OCI-LY1 (cell line): Measurements from ENCODE around the gene EFNA4.

Experiments used
- H2AFZ ChIP-seq: fragments of 200-600 bp; sonication (generic), shearing (Covaris generic); 2 replicates; pipeline ENCODE4 v1.6.0; 2014; ENCODE audit warnings: antibody characterized with exemption, mild to moderate bottlenecking, low read length
- H3F3A ChIP-seq: fragments of 200-600 bp; sonication (generic), shearing (Covaris generic); 2 replicates; pipeline ENCODE4 v1.6.0; 2014; ENCODE audit warnings: mild to moderate bottlenecking, antibody characterized with exemption, low read length, moderate library complexity; ENCODE audit not compliant: insufficient read depth
- H3K27ac ChIP-seq: fragments of 200-600 bp; sonication (generic); 2 replicates; pipeline ENCODE4 v1.5.1; 2014; ENCODE audit warnings: low read length, mixed run types, mild to moderate bottlenecking, low read depth; ENCODE audit not compliant: poor library complexity, severe bottlenecking
- H3K27me3 ChIP-seq: fragments of 200-600 bp; sonication (generic); 2 replicates; pipeline ENCODE4 v1.6.0; 2014; ENCODE audit warnings: antibody characterized with exemption, mild to moderate bottlenecking, low read length, moderate library complexity; ENCODE audit not compliant: insufficient read depth
- H3K36me3 ChIP-seq: fragments of 200-600 bp; sonication (generic); 2 replicates; pipeline ENCODE4 v1.6.1; 2014; ENCODE audit warnings: mild to moderate bottlenecking, antibody characterized with exemption, low read length, moderate library complexity, mixed read lengths; ENCODE audit not compliant: insufficient read depth
- H3K4me1 ChIP-seq: fragments of 200-600 bp; sonication (generic); 2 replicates; pipeline ENCODE4 v1.5.1; 2014; ENCODE audit warnings: mild to moderate bottlenecking, low read length, moderate library complexity; ENCODE audit not compliant: insufficient read depth, severe bottlenecking
- H3K4me2 ChIP-seq: fragments of 200-600 bp; sonication (generic), shearing (Covaris generic); 2 replicates; pipeline ENCODE4 v1.6.1; 2014; ENCODE audit warnings: low read length
- H3K4me3 ChIP-seq: fragments of 200-600 bp; sonication (generic); 2 replicates; pipeline ENCODE4 v1.5.1; 2014; ENCODE audit warnings: low read length, low read depth, mild to moderate bottlenecking, mixed read lengths; ENCODE audit not compliant: poor library complexity, severe bottlenecking
- H3K79me2 ChIP-seq: fragments of 200-600 bp; shearing (Covaris generic); 2 replicates; pipeline ENCODE4 v1.6.1; 2016; ENCODE audit warnings: mixed run types, low read length, mixed read lengths; ENCODE audit not compliant: insufficient read depth
- H3K9ac ChIP-seq: fragments of 200-600 bp; sonication (generic), shearing (Covaris generic); 2 replicates; pipeline ENCODE4 v1.6.1; 2014; ENCODE audit warnings: mild to moderate bottlenecking, low read length, mixed read lengths
- H3K9me2 ChIP-seq: fragments of 200-600 bp; sonication (generic), shearing (Covaris generic); 2 replicates; pipeline ENCODE4 v1.6.1; 2014; ENCODE audit warnings: low read depth, mild to moderate bottlenecking, low read length, mixed read lengths
- H3K9me3 ChIP-seq: fragments of 200-600 bp; shearing (Covaris generic); 2 replicates; pipeline ENCODE4 v1.6.1; 2014; ENCODE audit warnings: low read length, mixed read lengths
- H4K20me1 ChIP-seq: fragments of 200-600 bp; sonication (generic), shearing (Covaris generic); 2 replicates; pipeline ENCODE4 v1.6.0; 2016; ENCODE audit warnings: mild to moderate bottlenecking, low read length; ENCODE audit not compliant: insufficient read depth
- EZH2 ChIP-seq: fragments of 200-600 bp; sonication (generic), shearing (Covaris generic); IDR thresholded peaks from 2 replicates; pipeline ENCODE4 v1.8.0; 2017; ENCODE audit warnings: borderline replicate concordance, mixed run types, mild to moderate bottlenecking, antibody characterized with exemption, low read length, moderate library complexity, mixed read lengths
- TF ChIP-seq, protein P1 (sequence below): fragments of 200-600 bp; sonication (generic), shearing (Covaris generic); IDR thresholded peaks from 2 replicates; pipeline ENCODE4 v1.5.1; 2017; ENCODE audit warnings: mild to moderate bottlenecking, antibody characterized with exemption, low read length, moderate library complexity, mixed read lengths

EFNA4 gene

DNA sequence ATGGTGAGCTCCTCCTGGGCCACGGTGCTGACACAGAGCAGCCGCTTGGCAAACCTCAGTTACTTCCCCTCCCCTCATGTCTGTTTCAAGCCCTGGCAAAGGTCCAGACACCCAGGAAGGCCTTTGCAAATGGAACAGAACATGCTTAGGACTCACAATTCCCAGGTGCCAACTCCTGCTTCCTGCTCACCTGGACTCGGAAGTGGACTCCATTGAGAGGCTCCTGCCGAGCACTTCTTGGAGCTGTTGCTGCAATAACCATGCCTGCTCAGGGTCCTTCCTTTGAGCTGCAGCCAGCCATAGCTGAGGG lies 40.7 kb upstream of the EFNA4 start:
- H3K4me1 ChIP-seq = peaks cover 3% of the 10 kb centered on the region
- H3K9ac ChIP-seq = no peak overlapping the region
- H3K4me2 ChIP-seq = no peak overlapping the region
- TF ChIP-seq, protein P1, sequence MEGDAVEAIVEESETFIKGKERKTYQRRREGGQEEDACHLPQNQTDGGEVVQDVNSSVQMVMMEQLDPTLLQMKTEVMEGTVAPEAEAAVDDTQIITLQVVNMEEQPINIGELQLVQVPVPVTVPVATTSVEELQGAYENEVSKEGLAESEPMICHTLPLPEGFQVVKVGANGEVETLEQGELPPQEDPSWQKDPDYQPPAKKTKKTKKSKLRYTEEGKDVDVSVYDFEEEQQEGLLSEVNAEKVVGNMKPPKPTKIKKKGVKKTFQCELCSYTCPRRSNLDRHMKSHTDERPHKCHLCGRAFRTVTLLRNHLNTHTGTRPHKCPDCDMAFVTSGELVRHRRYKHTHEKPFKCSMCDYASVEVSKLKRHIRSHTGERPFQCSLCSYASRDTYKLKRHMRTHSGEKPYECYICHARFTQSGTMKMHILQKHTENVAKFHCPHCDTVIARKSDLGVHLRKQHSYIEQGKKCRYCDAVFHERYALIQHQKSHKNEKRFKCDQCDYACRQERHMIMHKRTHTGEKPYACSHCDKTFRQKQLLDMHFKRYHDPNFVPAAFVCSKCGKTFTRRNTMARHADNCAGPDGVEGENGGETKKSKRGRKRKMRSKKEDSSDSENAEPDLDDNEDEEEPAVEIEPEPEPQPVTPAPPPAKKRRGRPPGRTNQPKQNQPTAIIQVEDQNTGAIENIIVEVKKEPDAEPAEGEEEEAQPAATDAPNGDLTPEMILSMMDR = no peak
- TF ChIP-seq EZH2 = no peak
- no peaks in the 10 kb centered on the region for H3K79me2 ChIP-seq
- no peak overlapping the region for H3K4me3 ChIP-seq
- no peaks in the 10 kb centered on the region for H3K9me3 ChIP-seq
- H3K36me3 ChIP-seq = no peaks in the 10 kb centered on the region
- H2AFZ ChIP-seq = no peak overlapping the region
- no peak overlapping the region for H3K27ac ChIP-seq
- no peaks in the 10 kb centered on the region for H3F3A ChIP-seq
- 0 out of 2 replicates have a peak, but pooled peaks cover 3% of the 10 kb centered on the region for H3K27me3 ChIP-seq
- H3K9me2 ChIP-seq = no peaks in the 10 kb centered on the region
- no peaks in the 10 kb centered on the region for H4K20me1 ChIP-seq

DNA sequence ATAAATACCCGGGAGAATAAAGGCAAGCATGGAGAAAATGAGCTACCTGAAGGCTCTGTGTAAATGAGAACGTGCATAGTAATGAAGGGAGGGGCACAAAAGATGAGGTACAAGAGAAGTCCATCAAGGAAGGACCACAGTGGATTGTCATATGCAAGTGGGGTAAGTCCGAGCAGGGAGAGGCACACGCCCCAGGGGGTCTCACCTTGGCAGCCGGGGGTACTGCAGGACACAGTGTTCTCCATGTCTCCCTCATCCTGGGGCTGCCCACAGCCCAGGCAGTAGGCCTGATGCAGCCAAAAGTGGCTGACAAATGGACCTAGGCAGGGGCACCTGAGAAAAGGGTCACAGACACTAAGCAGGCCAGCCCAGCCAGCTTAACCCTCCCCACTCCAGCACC lies 39.9 kb upstream of the EFNA4 start:
- H2AFZ ChIP-seq = no peak overlapping the region
- H3K79me2 ChIP-seq = no peaks in the 10 kb centered on the region
- no peaks in the 10 kb centered on the region for H3K9me3 ChIP-seq
- H3K27me3 ChIP-seq = 0 out of 2 replicates have a peak, but pooled peaks cover 3% of the 10 kb centered on the region
- H4K20me1 ChIP-seq = no peaks in the 10 kb centered on the region
- H3K4me1 ChIP-seq = no peaks in the 10 kb centered on the region
- no peak overlapping the region for H3K4me3 ChIP-seq
- H3K27ac ChIP-seq = no peak overlapping the region
- no peak overlapping the region for H3K9ac ChIP-seq
- H3F3A ChIP-seq = no peaks in the 10 kb centered on the region
- H3K36me3 ChIP-seq = no peaks in the 10 kb centered on the region
- H3K9me2 ChIP-seq = no peaks in the 10 kb centered on the region
- TF ChIP-seq, protein P1 = no peak
- no peak for TF ChIP-seq EZH2
- no peak overlapping the region for H3K4me2 ChIP-seq

DNA sequence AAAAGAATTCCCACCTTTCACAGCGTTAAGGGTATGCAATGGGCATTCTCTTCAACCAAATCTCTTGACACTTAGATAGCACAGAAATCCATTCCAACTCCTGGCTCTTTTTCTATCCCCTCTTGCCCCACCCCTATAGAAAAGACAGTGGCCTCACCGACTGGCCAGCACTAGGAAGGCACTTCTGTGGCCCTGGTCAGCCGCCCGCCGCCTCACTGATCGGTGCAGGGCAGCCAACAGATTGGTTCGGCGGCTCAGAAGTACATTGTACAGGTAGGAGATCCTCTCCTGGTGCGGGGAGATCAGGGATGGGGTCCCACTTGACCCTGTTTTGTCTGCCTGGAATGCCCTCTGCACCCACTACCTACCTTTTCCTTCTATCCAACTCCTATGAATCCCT lies 39.2 kb upstream of the EFNA4 start:
- no peak overlapping the region for H2AFZ ChIP-seq
- no peaks in the 10 kb centered on the region for H3K9me3 ChIP-seq
- no peak overlapping the region for H3K9ac ChIP-seq
- no peak overlapping the region for H3K4me2 ChIP-seq
- H3F3A ChIP-seq = no peaks in the 10 kb centered on the region
- no peaks in the 10 kb centered on the region for H3K9me2 ChIP-seq
- 0 out of 2 replicates have a peak, but pooled peaks cover 3% of the 10 kb centered on the region for H3K27me3 ChIP-seq
- no peaks in the 10 kb centered on the region for H3K4me1 ChIP-seq
- no peaks in the 10 kb centered on the region for H4K20me1 ChIP-seq
- H3K36me3 ChIP-seq = no peaks in the 10 kb centered on the region
- TF ChIP-seq, protein P1 = no peak
- no peak for TF ChIP-seq EZH2
- H3K79me2 ChIP-seq = no peaks in the 10 kb centered on the region
- no peak overlapping the region for H3K27ac ChIP-seq
- H3K4me3 ChIP-seq = no peak overlapping the region
